HepG2 (cell line): ENCODE measurements around the gene TAF9B. TPM values are rescaled to one million over a fixed set of nuclear protein-coding genes. Genes with fewer than 3 reads are reported as not detected.

Source experiments
- ATF7-NPFF ChIP-seq: sonication (generic); formaldehyde crosslinking; IDR thresholded peaks from 2 replicates; pipeline ENCODE4 v1.8.1; 2023; ENCODE audit warnings: mild to moderate bottlenecking, low read depth, missing genetic modification reagents, moderate library complexity
- CEBPZ ChIP-seq: IDR thresholded peaks from 2 replicates; pipeline ENCODE4 v1.6.1; 2012; ENCODE audit warnings: low read length, improper control_type of control experiment
- CSRNP1 ChIP-seq: sonication (generic); formaldehyde crosslinking; IDR thresholded peaks from 2 replicates; pipeline ENCODE4 v1.8.1; 2023; ENCODE audit warnings: mild to moderate bottlenecking, missing genetic modification reagents
- GATA4 ChIP-seq: sonication (generic); IDR thresholded peaks from 2 replicates; pipeline ENCODE4 v1.6.1; 2016; ENCODE audit warnings: antibody characterized with exemption, low read depth, borderline replicate concordance
- HOXA7 ChIP-seq: sonication (generic); formaldehyde crosslinking; IDR thresholded peaks from 2 replicates; pipeline ENCODE4 v1.8.1; 2022; ENCODE audit warnings: mild to moderate bottlenecking, missing genetic modification reagents, moderate library complexity
- MED1 ChIP-seq: sonication (generic); formaldehyde crosslinking; IDR thresholded peaks from 2 replicates; pipeline ENCODE4 v1.4.0; 2020; ENCODE audit warnings: missing genetic modification reagents
- MTA3 ChIP-seq: sonication (generic); formaldehyde crosslinking; IDR thresholded peaks from 2 replicates; pipeline ENCODE4 v1.4.0; 2020; ENCODE audit warnings: missing genetic modification reagents
- NCOR1 ChIP-seq: fragments of 200-600 bp; sonication (generic); IDR thresholded peaks from 2 replicates; pipeline ENCODE4 v1.7.0; 2017; ENCODE audit warnings: antibody characterized with exemption, low read length, borderline replicate concordance
- NRL ChIP-seq: sonication (generic); formaldehyde crosslinking; IDR thresholded peaks from 2 replicates; pipeline ENCODE4 v1.5.0; 2020; ENCODE audit warnings: missing genetic modification reagents, mild to moderate bottlenecking, moderate library complexity, borderline replicate concordance
- SP5 ChIP-seq: IDR thresholded peaks from 2 replicates; pipeline ENCODE4 v1.6.1; 2016; ENCODE audit warnings: low read depth, borderline replicate concordance
- TCF12 ChIP-seq, 2 experiments: fragments of 450-650 bp in 1 of 2; sonication (generic) in 1 of 2; formaldehyde crosslinking in 1 of 2; IDR thresholded peaks; 2 replicates each; pipeline versions ENCODE4 v1.6.1 to v1.8.0; 2017 to 2022; ENCODE audit warnings: antibody characterized with exemption in 1 of 2, mild to moderate bottlenecking in 1 of 2, missing genetic modification reagents in 1 of 2, moderate library complexity in 1 of 2
- XRCC5 ChIP-seq: fragments of 200-400 bp; formaldehyde crosslinking; optimal IDR thresholded peaks from 2 replicates; pipeline ENCODE3; 2017; ENCODE audit warnings: mild to moderate bottlenecking, low read length
- ZFP37 ChIP-seq: sonication (generic); formaldehyde crosslinking; IDR thresholded peaks from 2 replicates; pipeline ENCODE4 v1.4.0; 2020; ENCODE audit warnings: missing genetic modification reagents, borderline replicate concordance
- ZNF557 ChIP-seq: sonication (generic); formaldehyde crosslinking; IDR thresholded peaks from 2 replicates; pipeline ENCODE4 v1.4.0; 2020; ENCODE audit warnings: missing genetic modification reagents
- ZNF605 ChIP-seq: sonication (generic); formaldehyde crosslinking; IDR thresholded peaks from 2 replicates; pipeline ENCODE4 v1.8.0; 2022; ENCODE audit warnings: mild to moderate bottlenecking, missing genetic modification reagents
- ZNF770 ChIP-seq: sonication (generic); formaldehyde crosslinking; IDR thresholded peaks from 2 replicates; pipeline ENCODE4 v1.5.0; 2020; ENCODE audit warnings: mild to moderate bottlenecking, missing genetic modification reagents
- polyA plus RNA-seq, 8 experiments: library from polyadenylated mRNA; depleted of rRNA in 3 of 8; stranded (reverse) in 7 of 8; unstranded in 1 of 8; fragments of >200 nt; fragmentation: Illumina TruSeq in 4 of 8; extraction: Trizol in 4 of 8; gene quantifications; 2 replicates each; pipeline versions ENCODE4 v1.2.1 to v1.2.3, GENCODE V29; 2011 to 2016; ENCODE audit warnings: low read depth in 4 of 8, missing spikeins in 1 of 8, mixed read lengths in 1 of 8; ENCODE audit not compliant: insufficient read depth in 1 of 8
- total RNA-seq, 5 experiments: library from RNA; depleted of rRNA; stranded (reverse); fragments of >200 nt; fragmentation: Illumina TruSeq; extraction: Trizol; gene quantifications; 2 replicates each; pipeline ENCODE4 v1.2.3, GENCODE V29; 2016; ENCODE audit warnings: low read depth in 1 of 5
- TF ChIP-seq, protein P1 (sequence below): sonication (generic); formaldehyde crosslinking; IDR thresholded peaks from 2 replicates; pipeline ENCODE4 v1.8.0; 2022; ENCODE audit warnings: missing genetic modification reagents, mild to moderate bottlenecking, borderline replicate concordance
- TF ChIP-seq, protein P2 (sequence below): sonication (generic); formaldehyde crosslinking; IDR thresholded peaks from 2 replicates; pipeline ENCODE4 v1.8.0; 2022; ENCODE audit warnings: mild to moderate bottlenecking, missing genetic modification reagents, moderate library complexity

TAF9B gene
- total and polyA plus RNA-seq, 2 of the 13 experiments (the other 11 are each of a cell fraction or from before 2014, with no cell fraction given): 10.8 to 15.2 TPM

DNA sequence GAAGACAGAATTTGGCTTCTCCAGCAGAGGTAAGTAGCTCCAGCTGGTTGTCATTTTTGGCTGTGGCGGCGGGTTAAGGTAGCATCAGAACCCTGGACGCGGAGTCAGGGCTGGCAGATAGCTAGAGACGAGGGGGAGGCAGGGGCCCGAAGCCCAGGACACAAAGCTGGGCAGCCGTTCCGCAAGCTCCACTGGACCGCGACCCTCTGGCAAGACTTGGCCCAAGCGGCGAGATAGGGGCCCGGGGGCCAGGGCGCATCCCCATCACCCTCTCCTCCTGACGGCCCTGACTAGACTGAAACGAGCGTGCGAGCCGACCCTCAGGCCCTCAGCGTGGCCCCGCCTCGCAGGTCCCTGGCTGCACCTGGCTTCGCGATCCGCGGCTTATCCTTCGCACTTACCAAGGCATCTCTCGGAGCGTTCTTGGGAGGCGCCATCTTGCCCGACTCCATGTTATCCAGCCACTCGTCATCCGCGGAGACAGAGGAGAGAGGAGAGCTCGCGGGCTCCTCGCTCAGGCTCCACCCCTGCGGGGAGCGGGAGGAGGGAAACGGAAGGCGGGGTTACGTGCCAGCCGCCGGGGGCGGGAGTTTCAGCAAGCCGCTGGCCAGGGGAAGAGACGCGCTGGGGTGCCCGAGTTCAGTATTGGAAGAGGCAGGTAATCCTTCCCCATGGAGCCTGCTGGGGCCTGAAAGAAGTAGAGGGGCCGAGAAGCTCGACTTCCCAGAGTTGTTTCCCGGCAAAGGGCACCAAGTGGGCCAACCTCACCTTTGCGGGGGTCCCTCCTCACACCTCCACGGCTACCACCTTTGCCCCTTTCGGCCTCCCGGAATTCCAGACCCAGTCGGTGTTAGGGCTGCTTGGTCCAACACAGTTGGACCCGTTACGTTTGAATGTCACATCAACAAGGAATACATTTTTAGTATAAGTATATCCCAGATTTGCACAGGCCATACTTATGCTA is at the start of gene TAF9B (continued):
- TF ChIP-seq, protein P1, sequence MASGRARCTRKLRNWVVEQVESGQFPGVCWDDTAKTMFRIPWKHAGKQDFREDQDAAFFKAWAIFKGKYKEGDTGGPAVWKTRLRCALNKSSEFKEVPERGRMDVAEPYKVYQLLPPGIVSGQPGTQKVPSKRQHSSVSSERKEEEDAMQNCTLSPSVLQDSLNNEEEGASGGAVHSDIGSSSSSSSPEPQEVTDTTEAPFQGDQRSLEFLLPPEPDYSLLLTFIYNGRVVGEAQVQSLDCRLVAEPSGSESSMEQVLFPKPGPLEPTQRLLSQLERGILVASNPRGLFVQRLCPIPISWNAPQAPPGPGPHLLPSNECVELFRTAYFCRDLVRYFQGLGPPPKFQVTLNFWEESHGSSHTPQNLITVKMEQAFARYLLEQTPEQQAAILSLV (CRISPR knock-in tag): no peak
- TF ChIP-seq SP5 (CRISPR knock-in tag) (0 out of 2 replicates have a peak, but pooled peaks have one; percentile 29), NCOR1 (no peak), ZNF770 (CRISPR knock-in tag) (no peak), HOXA7 (CRISPR knock-in tag) (no peak), ZFP37 (CRISPR knock-in tag) (0 out of 2 replicates have a peak, but pooled peaks have one; percentile 27), ZNF605 (CRISPR knock-in tag) (0 out of 2 replicates have a peak, but pooled peaks have one; percentile 29), XRCC5 (peak; percentile 44), CSRNP1 (CRISPR knock-in tag) (peak; percentile 89), CEBPZ (no peak), ATF7-NPFF (CRISPR knock-in tag) (peak; percentile 37; the same call in 1 of the 2 replicates), NRL (peak; percentile 62; the same call in 1 of the 2 replicates), GATA4 (no peak), ZNF557 (CRISPR knock-in tag) (no peak), MED1 (CRISPR knock-in tag) (peak; percentile 68), TCF12 (IDR thresholded peaks at IDR 0.05) (no peak), TCF12 (CRISPR knock-in tag; IDR thresholded peaks at IDR 0.05) (0 out of 2 replicates have a peak, but pooled peaks have one; percentile 43), MTA3 (no peak)
- TF ChIP-seq, protein P2, sequence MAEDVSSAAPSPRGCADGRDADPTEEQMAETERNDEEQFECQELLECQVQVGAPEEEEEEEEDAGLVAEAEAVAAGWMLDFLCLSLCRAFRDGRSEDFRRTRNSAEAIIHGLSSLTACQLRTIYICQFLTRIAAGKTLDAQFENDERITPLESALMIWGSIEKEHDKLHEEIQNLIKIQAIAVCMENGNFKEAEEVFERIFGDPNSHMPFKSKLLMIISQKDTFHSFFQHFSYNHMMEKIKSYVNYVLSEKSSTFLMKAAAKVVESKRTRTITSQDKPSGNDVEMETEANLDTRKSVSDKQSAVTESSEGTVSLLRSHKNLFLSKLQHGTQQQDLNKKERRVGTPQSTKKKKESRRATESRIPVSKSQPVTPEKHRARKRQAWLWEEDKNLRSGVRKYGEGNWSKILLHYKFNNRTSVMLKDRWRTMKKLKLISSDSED (CRISPR knock-in tag): no peak
